ENCODE measurements around the gene SOX6. TPM values are rescaled to one million over a fixed set of nuclear protein-coding genes. Genes with fewer than 3 reads are reported as not detected.

The SOX6 gene
- total and polyA plus RNA-seq, 2 donors (not counting 1 experiment from before 2014, with no cell fraction given) = 3.0 to 5.1 TPM

- H2AFZ ChIP-seq (ENCODE audit: low read length) = no peak overlapping the region
- H3K4me3 ChIP-seq (replicated peaks in 1 of 4; ENCODE audit: control extremely low read depth in 1 of 4, insufficient read depth in 1 of 4, low read depth in 3 of 4, low read length in 4 of 4) = no peak overlapping the region
- H3K79me2 ChIP-seq (ENCODE audit: control insufficient read depth, insufficient read depth, low read length) = no peaks in the 10 kb centered on the region
- peaks cover 16% of the 10 kb centered on the region for H3K4me1 ChIP-seq (ENCODE audit: control insufficient read depth, extremely low read depth, insufficient read depth, low read length)
- H3K4me2 ChIP-seq (ENCODE audit: extremely low read depth, insufficient read depth, low read length) = no peak overlapping the region
- no peak for DNase-seq (ENCODE audit: low read depth in 2 of 2)
- H3K9ac ChIP-seq (ENCODE audit: insufficient read depth, low read length) = no peak overlapping the region
- H3K27me3 ChIP-seq (ENCODE audit: control insufficient read depth, insufficient read depth, low read length) = no peaks in the 10 kb centered on the region
- H3K9me3 ChIP-seq (ENCODE audit: control insufficient read depth, insufficient read depth, low read depth, low read length) = no peaks in the 10 kb centered on the region
- no peak overlapping the region for H3K27ac ChIP-seq (ENCODE audit: insufficient read depth, low read length)
- H3K36me3 ChIP-seq (ENCODE audit: control insufficient read depth, insufficient read depth, low read length) = no peaks in the 10 kb centered on the region
- no peak for TF ChIP-seq EZH2 (IDR thresholded peaks at IDR 0.05; ENCODE audit: low read length, missing control alignments)
- TF ChIP-seq CTCF (conservative IDR thresholded peaks at IDR 0.05 in 1 of 2, IDR thresholded peaks at IDR 0.05 in 1 of 2; ENCODE audit: low read depth in 1 of 2, low read length in 2 of 2) = no peak
- no peaks in the 10 kb centered on the region for H4K20me1 ChIP-seq (ENCODE audit: control insufficient read depth, extremely low read depth, insufficient read depth, low read length)
These were observed 383.5 kb downstream of the SOX6 start for GRCh38 chr11:15972838-15973237.

- Histone ChIP-seq H3K27ac (ENCODE audit: insufficient read depth, low read length) (no peak overlapping the region), H3K4me1 (ENCODE audit: control insufficient read depth, extremely low read depth, insufficient read depth, low read length) (peaks cover 14% of the 10 kb centered on the region), H3K9me3 (ENCODE audit: control insufficient read depth, insufficient read depth, low read depth, low read length) (no peaks in the 10 kb centered on the region), H3K4me2 (ENCODE audit: extremely low read depth, insufficient read depth, low read length) (no peak overlapping the region), H2AFZ (ENCODE audit: low read length) (no peak overlapping the region), H3K79me2 (ENCODE audit: control insufficient read depth, insufficient read depth, low read length) (no peaks in the 10 kb centered on the region), H3K4me3 (replicated peaks in 1 of 4; ENCODE audit: control extremely low read depth in 1 of 4, insufficient read depth in 1 of 4, low read depth in 3 of 4, low read length in 4 of 4) (no peak overlapping the region), H3K9ac (ENCODE audit: insufficient read depth, low read length) (no peak overlapping the region), H3K36me3 (ENCODE audit: control insufficient read depth, insufficient read depth, low read length) (no peaks in the 10 kb centered on the region), H3K27me3 (ENCODE audit: control insufficient read depth, insufficient read depth, low read length) (no peaks in the 10 kb centered on the region), H4K20me1 (ENCODE audit: control insufficient read depth, extremely low read depth, insufficient read depth, low read length) (no peaks in the 10 kb centered on the region)
- TF ChIP-seq EZH2 (IDR thresholded peaks at IDR 0.05; ENCODE audit: low read length, missing control alignments) (no peak), CTCF (conservative IDR thresholded peaks at IDR 0.05 in 1 of 2, IDR thresholded peaks at IDR 0.05 in 1 of 2; ENCODE audit: low read depth in 1 of 2, low read length in 2 of 2) (no peak)
- no peak for DNase-seq (ENCODE audit: low read depth in 2 of 2)
These were observed 385.2 kb downstream of the SOX6 start for GRCh38 chr11:15971215-15971546.

- H3K4me2 ChIP-seq (ENCODE audit: extremely low read depth, insufficient read depth, low read length) = peak overlapping the region; percentile 64
- H3K9me3 ChIP-seq (ENCODE audit: control insufficient read depth, insufficient read depth, low read depth, low read length) = no peaks in the 10 kb centered on the region
- no peak overlapping the region for H2AFZ ChIP-seq (ENCODE audit: low read length)
- no peak overlapping the region for H3K9ac ChIP-seq (ENCODE audit: insufficient read depth, low read length)
- no peaks in the 10 kb centered on the region for H3K36me3 ChIP-seq (ENCODE audit: control insufficient read depth, insufficient read depth, low read length)
- no peak for DNase-seq (ENCODE audit: low read depth in 2 of 2)
- H3K4me3 ChIP-seq (replicated peaks in 1 of 4; ENCODE audit: control extremely low read depth in 1 of 4, insufficient read depth in 1 of 4, low read depth in 3 of 4, low read length in 4 of 4) = no peak overlapping the region
- H3K27me3 ChIP-seq (ENCODE audit: control insufficient read depth, insufficient read depth, low read length) = no peaks in the 10 kb centered on the region
- H3K4me1 ChIP-seq (ENCODE audit: control insufficient read depth, extremely low read depth, insufficient read depth, low read length) = peaks cover 11% of the 10 kb centered on the region
- peak overlapping the region; percentile 74 for H3K27ac ChIP-seq (ENCODE audit: insufficient read depth, low read length)
- TF ChIP-seq EZH2 (IDR thresholded peaks at IDR 0.05; ENCODE audit: low read length, missing control alignments) (no peak), CTCF (conservative IDR thresholded peaks at IDR 0.05 in 1 of 2, IDR thresholded peaks at IDR 0.05 in 1 of 2; ENCODE audit: low read depth in 1 of 2, low read length in 2 of 2) (no peak)
- no peaks in the 10 kb centered on the region for H3K79me2 ChIP-seq (ENCODE audit: control insufficient read depth, insufficient read depth, low read length)
- no peaks in the 10 kb centered on the region for H4K20me1 ChIP-seq (ENCODE audit: control insufficient read depth, extremely low read depth, insufficient read depth, low read length)
These were observed 385.7 kb downstream of the SOX6 start for GRCh38 chr11:15970506-15971214.

Data from fibroblast of lung (primary cell).